Left forelimb (tissue), 1 donor: ENCODE data around the gene ASXL2.
"Not testable (repeated sequence)": the region's sequence is repeated elsewhere in the genome, so short reads cannot be mapped to it uniquely, and the experiment has no call there.

Source experiments
- DNase-seq: peaks from one replicate; pipeline ENCODE4 v3.0.0-alpha.2; 2018; ENCODE audit warnings: low spot score

The ASXL2 gene

DNA sequence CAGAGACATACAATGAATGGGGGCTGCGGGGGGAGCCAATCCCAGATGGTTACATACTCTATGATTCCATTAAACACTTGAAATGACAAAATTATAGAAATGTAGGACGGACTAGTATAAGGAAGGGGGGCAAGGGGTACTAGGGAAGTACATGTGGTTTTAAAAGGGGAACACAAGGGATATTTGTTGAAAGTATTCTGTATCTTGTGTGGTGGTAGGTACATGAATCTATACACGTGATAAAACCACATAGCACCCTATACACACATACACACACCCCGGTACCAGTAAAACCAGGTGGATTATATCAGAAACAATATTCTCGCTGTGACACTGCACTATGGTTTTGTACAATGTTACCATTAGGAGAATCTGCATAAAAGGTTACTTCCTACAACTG lies 45.4 kb downstream of the ASXL2 start:
- DNase-seq, result no peak

DNA sequence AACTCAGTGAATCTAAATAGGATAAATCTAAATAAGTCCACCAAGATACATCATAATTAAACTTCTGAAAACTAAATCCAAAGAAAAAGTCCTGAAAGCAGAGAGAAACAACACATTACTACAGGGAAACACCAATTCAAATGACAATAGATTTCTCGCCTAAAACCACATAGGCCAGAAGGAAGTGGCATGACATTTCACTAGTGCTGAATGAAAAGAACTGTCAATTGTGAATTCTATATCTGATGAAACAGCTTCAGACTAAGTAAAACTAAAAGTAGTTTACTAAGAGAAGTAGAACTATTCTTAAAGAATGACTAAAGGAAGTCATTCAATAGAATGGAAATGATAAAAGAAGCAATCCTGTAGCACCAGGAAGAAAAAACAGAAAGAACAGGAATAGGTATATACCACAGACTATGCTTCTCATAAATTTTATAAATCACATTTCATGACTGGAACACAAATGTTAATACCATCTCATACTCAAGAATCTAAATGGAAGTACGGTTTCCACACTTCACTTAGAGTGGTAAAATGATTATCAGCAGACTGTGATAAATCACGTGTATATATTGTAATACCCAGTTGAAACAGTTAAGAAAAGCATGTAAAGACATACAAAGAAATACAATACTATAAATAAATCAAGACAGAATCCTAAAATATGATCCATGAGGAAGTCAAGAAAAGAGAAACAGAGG lies 46.4 kb downstream of the ASXL2 start:
- DNase-seq, result no peak

DNA sequence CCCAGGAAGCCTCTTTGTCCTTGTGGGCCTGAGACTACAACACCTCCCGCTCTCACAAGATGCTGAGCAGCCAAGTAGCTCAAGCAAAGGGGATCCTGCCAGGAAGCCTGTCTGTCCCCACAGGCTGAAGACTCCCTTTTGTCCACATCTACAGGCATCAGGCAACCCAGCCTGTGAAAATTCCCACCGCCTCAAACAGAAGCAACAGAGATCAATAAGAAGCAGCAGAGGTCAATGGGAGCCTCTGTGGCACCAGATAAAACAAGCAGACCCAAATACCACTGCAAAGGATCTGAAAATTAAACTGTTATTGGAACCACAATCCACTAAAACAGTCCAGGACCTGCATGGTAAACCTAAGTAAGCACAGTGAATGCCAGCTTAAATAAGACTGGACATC lies 48.5 kb downstream of the ASXL2 start:
- DNase-seq, result no peak

DNA sequence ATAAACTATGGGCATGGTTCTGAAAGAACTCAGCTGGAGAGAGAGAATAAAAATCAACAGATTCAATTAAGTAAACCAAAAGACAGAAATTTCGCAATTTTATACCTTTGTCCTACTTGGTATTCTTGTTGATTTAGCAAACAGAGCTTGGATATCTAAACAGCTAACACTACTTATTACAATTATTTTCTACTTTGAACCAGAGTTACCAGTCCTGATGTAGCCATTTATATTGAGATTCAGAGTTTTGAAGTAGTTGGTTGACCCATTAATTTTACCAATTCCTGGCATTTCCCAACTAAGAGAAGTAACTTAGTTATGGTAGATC lies 48.9 kb downstream of the ASXL2 start:
- DNase-seq, result no peak

DNA sequence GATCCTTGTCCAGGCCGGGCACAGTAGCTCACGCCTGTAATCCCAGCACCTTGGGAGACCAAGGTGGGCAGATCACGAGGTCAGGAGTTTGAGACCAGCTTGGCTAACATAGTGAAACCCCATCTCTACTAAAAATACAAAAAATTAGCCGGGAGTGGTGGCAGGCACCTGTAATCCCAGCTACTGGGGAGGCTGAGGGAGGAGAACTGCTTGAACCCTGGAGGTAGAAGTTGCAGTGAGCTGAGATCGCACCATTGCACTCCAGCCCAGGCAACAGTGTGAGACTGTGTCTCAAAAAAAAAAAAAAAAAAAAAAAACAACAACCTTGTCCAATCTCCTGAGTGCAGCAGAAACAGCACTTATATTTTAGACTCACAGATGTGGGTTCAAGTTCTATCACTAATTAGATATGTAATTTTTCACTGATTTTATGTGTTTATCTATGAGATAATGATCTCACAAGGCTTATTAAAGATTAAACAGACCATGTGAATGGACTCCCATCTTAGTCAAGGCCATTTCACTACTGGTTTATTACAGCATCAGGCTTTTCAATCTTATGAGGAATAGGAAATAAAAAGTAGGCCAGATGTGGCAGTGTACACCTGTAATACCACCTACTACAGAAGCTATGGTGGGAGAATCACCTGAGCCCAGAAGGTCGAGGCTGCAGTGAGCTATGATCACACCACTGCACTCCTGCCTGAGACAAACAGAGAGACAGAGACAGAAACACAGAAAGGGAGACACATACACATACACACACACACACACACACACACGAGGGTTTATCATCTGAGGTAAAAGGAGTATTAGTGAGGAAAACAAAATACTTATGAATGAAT lies 49.5 kb downstream of the ASXL2 start:
- not testable (repeated sequence) for DNase-seq

DNA sequence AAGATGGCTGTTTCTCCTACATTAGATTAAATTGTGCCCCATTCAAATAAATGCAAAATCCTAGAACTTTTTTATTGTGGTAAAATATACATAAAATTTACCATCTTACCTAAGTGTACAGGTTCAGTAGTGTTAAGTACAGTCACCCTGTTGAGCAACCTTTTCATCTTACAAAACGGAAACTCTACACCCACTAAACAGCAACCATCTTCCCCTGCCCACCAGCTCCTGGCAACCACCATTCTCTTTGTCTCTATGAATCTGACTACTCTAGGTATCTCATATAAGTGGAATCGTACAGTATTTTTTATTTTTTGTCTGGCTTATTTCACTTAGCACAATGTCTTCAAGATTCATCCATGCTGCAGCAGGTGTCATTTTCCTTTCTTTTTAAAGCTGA lies 53.0 kb downstream of the ASXL2 start:
- no peak for DNase-seq

DNA sequence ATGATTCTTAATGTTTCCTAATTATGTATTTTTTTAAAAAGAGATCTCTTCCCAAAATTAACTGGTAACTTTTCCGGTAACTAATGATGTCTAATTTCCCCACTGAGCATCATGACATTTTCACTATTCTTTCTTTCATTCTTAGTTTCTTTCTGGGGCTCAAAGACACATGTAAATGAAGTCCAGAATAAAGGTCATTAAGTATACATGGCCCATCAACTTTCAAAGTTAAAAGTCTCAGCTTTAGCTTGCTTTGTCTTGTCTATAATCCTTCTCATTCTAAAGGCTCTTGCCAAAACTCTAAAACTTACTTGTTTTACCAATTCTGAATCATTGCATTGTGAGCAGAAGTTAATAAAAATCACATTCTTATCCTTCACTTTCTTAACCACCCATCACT lies 53.6 kb downstream of the ASXL2 start:
- DNase-seq, result no peak

DNA sequence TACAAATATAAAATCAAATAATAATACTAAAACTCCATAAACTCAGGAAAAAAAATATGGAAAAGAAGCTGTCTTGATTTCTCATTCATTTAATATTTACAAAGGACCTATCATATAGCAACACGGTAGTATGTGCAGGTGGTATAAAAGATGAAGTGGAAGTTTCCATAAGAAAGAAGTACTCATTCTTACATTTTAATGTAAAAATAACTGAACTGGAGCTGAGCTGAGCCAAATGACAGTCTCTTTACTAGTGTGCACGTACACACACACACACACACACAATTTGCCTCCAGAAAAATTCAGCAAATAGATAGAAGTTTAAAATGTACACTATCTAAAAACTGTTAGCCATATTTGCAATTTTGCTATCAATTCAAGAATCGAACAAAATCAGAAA lies 54.1 kb downstream of the ASXL2 start:
- DNase-seq, result no peak

DNA sequence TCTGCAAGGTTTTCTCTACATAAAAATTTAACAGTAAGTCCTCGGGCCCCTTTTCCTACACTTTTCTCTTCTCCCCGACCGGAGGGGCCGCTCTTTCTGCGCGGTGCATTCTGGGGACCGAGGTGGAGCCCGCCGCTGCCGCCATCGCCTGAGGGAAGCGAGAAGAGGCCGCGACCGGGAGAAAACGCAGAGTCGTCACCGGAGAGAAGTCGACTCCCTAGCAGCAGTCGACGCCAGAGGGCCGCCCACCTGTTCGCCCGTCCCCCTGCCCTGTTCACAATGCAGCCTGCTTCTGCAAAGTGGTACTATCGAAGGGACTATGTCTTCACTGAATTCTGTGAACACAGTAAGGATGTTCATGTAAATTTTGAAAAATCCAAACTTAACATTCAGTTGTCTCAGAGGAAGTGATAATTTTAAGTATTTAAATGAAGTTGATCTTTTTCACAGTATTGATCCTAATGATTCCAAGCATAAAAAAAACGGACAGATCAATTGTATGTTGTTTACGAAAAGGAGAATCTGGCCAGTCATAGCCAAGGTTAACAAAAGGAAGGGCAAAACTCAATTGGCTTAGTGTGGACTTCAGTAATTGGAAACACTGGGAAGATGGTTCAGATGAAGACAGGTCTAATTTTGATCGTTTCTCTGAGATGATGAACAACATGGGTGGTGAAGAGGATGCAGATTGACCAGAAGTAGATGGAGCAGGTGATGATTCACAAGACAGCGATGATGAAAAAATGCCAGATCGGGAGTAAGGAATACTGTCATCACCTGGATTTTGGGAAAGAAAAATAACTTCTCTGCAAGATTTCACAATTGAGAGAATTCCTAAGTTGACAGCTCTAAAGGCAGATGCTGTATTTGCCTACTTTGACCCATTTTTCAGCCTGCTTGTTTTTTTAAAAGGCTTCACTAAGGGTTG lies 55.8 kb downstream of the ASXL2 start:
- peak; percentile 68 for DNase-seq

DNA sequence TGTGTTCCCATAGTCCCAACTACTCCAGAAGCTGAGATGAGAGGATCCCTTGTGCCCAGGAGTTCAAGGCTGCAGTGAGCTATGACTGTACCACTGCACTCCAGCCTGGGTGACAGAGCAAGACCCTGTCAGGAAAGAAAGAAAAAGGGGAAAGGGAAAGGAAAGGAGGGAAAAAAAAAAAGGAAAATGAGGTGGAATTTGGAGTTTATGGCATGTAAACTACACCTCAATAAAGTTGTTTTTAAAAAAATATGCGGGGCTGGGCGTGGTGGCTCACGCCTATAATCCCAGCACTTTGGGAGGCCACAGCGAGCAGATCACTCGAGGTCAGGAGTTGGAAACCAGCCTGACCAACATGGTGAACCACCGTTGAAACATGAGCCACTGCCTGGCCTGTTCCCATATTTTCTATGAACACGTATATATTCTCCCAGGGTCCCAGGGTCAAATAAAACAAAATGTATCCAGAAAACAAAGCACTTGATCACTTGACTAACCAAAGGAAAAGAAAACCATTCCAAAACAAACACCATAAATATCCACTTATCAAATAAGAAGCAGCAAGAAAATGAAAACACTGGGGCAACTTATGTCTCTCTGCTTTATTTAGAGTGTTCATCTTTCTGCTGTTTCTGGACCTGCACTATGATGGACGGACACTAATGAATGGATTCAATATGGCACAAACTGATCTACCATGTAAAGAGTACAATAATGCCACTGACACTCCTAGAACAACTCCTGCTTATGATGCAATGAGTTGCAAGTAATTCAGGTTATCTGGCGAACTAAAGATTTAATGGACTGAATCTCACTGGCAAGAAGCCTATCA lies 56.8 kb downstream of the ASXL2 start:
- DNase-seq, result no peak

DNA sequence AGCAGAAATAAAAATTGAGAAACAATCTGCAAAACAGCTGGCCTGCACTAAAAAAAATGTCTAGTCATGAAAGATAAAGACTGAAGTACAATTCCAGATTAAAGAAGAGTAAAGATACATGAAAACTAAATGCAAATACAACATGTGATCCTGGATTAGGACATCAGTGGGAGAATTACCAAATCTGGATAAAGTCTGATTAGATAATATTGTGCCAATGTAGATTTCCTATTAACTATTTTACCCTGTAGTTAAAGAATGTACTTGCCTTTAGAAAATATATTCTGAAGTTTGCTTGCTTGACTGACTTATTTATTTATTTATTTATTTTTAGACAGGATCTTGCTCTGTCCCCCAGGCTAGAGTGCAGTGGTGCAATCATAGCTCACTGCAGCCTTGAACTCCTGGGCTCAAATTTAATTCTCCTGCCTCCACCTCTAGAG lies 58.7 kb downstream of the ASXL2 start:
- DNase-seq, result no peak

DNA sequence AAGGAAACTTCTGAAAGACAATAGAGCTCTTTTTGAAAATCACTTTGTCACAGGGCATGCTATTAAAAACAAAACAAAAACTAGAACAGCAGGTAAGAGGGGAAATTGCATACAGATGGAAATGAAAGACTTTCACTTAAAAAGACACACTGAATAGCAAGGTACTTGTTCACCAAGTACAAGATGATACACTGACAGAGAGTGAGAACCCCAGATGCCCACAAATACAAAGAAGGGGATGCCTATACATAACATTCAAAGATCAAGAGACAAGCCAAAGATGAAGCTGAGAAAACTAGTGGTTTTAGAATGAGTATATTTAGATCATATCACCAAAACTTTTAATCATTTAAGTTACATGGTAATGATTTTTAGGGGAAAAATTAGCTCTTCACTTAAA lies 60.7 kb downstream of the ASXL2 start:
- no peak for DNase-seq

DNA sequence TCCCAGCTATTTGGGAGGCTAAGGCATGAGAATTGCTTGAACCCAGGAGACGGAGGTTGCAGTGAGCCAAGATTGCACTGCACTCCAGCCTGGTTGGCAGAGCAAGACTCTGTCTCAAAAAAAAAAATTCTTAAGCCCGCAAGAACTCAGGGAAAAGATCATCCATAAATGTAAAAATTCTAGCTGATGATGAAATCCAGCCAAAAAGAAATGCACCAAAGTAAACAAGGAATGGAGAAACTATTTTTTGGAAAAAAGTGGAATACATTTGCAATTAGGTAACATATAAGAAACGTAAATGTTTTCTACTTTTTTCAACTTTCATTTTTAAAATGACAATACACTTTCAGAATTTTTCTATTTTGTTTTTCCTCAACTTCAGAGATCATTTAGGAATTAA lies 61.3 kb downstream of the ASXL2 start:
- no peak for DNase-seq

DNA sequence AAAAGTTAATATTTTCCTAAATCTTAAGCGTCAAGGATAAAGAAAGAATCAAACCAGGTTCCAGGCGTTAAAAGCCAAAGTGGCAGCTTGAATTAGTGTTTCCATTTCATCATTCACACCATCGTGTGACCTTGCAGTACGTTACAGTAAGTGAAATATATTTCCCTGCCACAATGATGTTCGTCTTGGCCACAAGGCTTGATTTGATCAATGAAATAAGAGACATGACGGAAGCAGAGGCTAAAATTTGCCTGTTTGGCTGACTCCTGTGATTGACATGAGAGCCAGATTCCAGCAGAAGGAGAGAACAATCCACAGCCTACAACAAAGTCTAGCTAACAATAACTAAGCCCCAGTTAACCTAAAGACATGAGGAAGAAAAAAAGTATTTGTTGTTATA lies 62.0 kb downstream of the ASXL2 start:
- no peak for DNase-seq

DNA sequence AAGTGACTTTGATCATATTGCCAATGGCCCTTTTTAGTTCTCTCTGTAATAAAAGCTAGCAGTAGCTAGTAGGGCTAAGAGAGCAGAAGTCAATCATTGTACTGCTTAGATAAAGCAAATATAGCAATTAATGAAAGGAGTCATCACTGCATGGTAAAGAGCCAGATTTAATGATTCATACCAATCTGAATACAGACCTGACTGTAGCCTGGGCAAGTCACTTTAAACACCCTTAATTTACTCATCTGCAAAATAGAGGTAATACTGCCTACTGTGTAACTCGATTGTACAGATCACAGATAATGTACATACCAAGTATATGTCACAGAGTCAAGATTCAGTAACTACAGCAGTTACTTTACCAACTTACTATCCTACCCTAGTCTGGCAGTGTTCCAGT lies 63.6 kb downstream of the ASXL2 start:
- no peak for DNase-seq

DNA sequence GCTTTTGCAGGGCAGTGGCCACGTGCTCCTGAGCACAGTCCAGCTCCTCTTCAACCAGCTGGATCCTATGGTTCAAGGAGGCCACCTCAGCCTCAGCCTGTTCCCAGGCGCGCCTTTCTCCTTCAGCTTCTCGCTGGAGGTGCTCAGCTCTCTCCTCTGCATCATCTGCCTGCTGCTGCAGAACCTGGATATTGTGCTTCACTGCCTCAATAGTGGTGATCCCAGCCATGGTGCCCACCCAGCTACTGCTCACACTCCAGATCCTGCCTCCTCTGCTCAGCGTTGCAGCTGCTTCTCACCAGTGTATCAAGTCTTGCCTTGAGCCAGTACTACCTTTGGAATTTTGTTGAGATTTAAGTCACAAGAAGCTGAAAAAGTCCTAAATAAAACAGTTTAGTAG lies 67.9 kb downstream of the ASXL2 start:
- no peak for DNase-seq

DNA sequence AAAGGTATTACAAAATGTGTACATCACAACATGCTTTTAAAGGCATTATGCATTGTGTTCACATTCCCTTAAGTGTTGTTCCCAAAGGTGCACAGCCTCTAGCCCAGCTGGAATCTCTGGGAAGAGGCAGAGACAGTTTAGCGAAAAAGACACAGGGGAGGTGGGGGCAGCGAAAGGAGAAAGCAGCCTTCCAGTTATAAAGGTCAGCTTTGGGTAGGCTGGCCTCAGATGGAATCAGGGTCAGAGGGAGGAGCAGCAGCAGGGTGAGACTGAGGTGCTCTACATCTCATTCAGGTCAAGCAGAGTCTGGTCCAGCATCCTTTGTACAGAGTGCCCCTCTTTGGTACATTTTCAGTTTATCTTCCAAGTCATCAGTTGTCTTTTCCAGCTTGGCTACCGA lies 68.6 kb downstream of the ASXL2 start:
- DNase-seq, result no peak

DNA sequence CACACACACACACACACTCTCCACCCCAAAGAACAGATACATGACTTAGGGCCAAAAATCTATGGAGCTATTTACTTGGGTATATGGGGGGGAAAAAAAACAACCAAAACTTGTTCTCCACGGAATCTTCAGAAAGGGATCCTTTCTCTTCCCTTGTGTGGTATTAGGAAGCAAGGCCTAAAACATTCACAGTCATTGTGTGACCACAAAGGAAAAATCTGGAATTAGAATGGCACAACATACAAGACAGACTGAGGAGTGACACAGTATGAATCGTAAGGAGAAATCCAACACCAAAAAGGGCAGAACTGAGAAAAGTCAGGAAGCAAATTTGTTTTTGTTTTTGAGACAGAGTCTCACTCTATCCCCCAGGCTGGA lies 70.3 kb downstream of the ASXL2 start:
- no peak for DNase-seq

DNA sequence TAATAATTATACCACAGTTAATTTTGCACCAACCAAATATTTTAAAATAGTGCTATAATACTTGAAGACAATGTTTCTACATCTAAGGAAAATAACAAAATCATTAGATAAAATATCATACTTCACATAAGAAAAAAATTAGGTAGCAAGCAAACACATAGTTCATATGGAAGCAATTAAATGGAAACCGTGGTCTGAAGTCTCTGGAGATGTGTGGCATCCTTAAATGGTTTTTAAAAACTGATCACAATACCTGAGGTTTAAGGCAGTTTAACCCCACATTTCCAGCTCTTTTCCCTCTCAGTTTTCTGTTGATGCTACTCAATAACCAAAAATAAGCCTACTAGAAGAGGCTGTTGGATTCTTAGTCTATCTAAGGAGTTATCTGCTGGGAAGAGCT lies 71.3 kb downstream of the ASXL2 start:
- no peak for DNase-seq

DNA sequence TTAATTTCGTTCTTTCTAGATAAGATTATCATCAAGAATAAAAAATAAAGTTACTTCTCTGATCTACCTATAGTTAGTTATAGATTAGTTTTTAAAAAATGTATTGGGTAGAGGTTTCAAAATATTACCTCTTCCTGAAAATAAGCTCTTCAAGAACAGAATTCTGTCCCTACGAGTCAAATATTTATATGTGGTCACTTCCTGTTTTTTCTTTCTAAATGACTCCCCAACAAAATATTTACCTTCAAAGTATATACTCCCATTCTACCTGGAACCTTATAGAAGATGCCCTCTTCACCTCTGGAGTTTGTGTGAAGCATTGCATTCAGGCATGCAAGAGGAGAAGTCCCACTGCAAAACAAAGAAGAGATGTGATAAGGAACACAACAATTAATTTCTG lies 72.3 kb downstream of the ASXL2 start:
- DNase-seq, result no peak

DNA sequence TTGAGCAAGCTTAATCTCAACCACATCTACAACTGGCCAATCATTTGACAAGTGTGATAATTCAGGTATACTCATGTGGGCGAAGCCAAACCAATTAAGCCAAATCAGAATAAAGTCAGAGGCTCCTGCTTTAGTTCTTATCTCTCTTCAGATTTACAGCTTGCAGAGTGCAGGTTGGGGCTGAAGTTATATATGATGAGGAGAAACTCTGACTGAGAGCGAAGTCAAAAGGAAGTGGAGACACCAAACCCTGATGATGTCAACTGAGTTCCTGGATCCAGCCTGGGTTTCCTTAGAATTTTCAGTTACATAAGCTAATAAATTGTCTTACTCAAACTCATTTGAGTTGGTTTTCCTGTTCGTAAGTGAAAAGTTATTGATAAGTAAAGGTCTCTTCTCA lies 73.9 kb downstream of the ASXL2 start:
- DNase-seq, result no peak

DNA sequence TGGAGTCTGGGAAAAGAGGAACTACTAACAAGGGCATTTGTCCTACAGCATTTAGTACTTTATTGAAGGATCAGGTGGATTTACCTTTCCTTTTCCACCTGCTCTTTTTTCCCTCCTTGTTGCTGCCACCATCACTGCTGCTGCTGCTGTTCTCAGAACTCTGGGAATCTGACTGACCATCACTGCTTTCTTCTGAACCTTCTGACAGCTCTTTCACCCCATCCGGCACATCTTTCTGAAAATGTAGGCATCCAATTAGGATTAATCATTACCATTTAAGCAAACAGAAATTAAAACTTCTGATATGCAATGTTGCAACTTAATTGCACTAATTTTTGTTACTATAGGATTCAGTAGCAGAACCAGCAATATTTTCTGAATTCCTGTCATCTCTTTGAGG lies 79.0 kb downstream of the ASXL2 start:
- no peak for DNase-seq
